IPS-18a (cell line): ENCODE measurements around the gene AZI2.

Experiments
- H3K27ac ChIP-seq: one replicate; pipeline ENCODE4 v1.5.1; 2013; ENCODE audit warnings: low read length
- H3K27me3 ChIP-seq: one replicate; pipeline ENCODE4 v1.6.1; 2013; ENCODE audit warnings: mild to moderate bottlenecking, low read length; ENCODE audit not compliant: control insufficient read depth, insufficient read depth
- H3K36me3 ChIP-seq: one replicate; pipeline ENCODE4 v1.6.1; 2013; ENCODE audit warnings: low read depth, low read length; ENCODE audit not compliant: control insufficient read depth
- H3K4me1 ChIP-seq: one replicate; pipeline ENCODE4 v1.6.1; 2013; ENCODE audit warnings: low read depth, low read length; ENCODE audit not compliant: control insufficient read depth
- H3K4me3 ChIP-seq: one replicate; pipeline ENCODE4 v1.5.1; 2013; ENCODE audit warnings: low read length
- H3K9ac ChIP-seq: one replicate; pipeline ENCODE4 v1.6.1; 2013; ENCODE audit warnings: mild to moderate bottlenecking, low read length, moderate library complexity
- H3K9me3 ChIP-seq: one replicate; pipeline ENCODE4 v1.6.1; 2013; ENCODE audit warnings: low read depth, low read length; ENCODE audit not compliant: control insufficient read depth

AZI2 gene

DNA sequence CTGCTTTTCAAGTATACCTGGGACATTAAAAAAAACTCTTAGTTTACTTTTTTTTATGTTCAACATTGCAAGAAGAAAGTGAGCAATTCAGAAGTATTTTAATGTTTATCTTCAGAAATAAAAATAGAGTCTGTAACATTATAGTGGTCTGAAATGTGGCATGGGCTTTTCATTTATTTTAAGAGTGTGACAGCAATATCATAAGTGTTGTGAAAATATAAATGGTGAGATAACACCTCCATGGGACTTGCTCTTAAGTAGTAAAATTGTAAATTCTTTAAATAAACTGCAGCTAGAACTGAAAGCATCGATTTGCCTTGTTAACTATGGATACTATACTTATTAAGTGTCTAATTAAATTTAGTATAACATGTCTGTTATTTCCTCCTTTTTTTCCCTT, 48.9 kb downstream of the AZI2 start:
- H3K9me3 ChIP-seq, result no peaks in the 10 kb centered on the region
- H3K27me3 ChIP-seq, result no peaks in the 10 kb centered on the region
- no peaks in the 10 kb centered on the region for H3K36me3 ChIP-seq
- no peak overlapping the region for H3K4me3 ChIP-seq
- H3K4me1 ChIP-seq, result peaks cover 4% of the 10 kb centered on the region
- H3K9ac ChIP-seq, result no peak overlapping the region
- H3K27ac ChIP-seq, result no peak overlapping the region

- Histone ChIP-seq H3K27me3 (no peaks in the 10 kb centered on the region), H3K9ac (no peak overlapping the region)
These were observed 52.6 kb downstream of the AZI2 start for GRCh38 chr3:28295898-28296490.

GRCh38 chr3:28294667-28295413, 53.8 kb downstream of the AZI2 start:
- no peaks in the 10 kb centered on the region for H3K27me3 ChIP-seq

More at GRCh38 chr3:28295898-28296490, 52.6 kb downstream of the AZI2 start:
- Histone ChIP-seq H3K4me1 (peaks cover 13% of the 10 kb centered on the region), H3K9me3 (no peaks in the 10 kb centered on the region), H3K4me3 (no peak overlapping the region), H3K27ac (no peak overlapping the region), H3K36me3 (no peaks in the 10 kb centered on the region)

DNA sequence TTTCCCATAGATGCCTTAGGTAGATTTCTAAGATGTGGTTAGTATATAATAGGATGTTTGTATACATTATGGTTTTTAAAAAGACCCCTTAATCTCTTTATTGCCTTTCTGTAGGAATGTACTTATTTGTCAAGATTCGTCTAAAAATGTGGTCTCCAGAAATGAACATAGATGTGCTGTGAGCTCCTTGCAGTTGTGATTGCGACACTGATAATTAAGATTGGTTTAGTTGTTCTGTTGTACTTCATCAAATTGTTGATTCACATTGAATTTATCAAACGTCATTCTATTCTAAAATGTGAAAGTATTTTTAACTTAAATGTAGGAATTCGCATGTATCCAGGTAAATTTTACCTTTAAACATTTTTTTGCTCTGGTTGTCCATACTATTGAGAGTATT, 56.0 kb downstream of the AZI2 start:
- Histone ChIP-seq H3K36me3 (no peaks in the 10 kb centered on the region), H3K4me1 (peaks cover 15% of the 10 kb centered on the region), H3K9ac (no peak overlapping the region), H3K27ac (no peak overlapping the region), H3K9me3 (peaks cover 3% of the 10 kb centered on the region), H3K27me3 (no peaks in the 10 kb centered on the region), H3K4me3 (no peak overlapping the region)

More at GRCh38 chr3:28294667-28295413, 53.8 kb downstream of the AZI2 start:
- H3K27ac ChIP-seq, result no peak overlapping the region
- no peak overlapping the region for H3K4me3 ChIP-seq
- no peaks in the 10 kb centered on the region for H3K36me3 ChIP-seq
- H3K4me1 ChIP-seq, result peaks cover 15% of the 10 kb centered on the region
- no peak overlapping the region for H3K9ac ChIP-seq
- H3K9me3 ChIP-seq, result peaks cover 3% of the 10 kb centered on the region

- H3K4me3 ChIP-seq, result no peak overlapping the region
- no peaks in the 10 kb centered on the region for H3K36me3 ChIP-seq
- H3K4me1 ChIP-seq, result peaks cover 15% of the 10 kb centered on the region
- H3K27me3 ChIP-seq, result no peaks in the 10 kb centered on the region
- no peak overlapping the region for H3K9ac ChIP-seq
- no peak overlapping the region for H3K27ac ChIP-seq
- H3K9me3 ChIP-seq, result peaks cover 3% of the 10 kb centered on the region
These were observed 57.0 kb downstream of the AZI2 start for GRCh38 chr3:28291577-28291976.

- Histone ChIP-seq H3K36me3 (no peaks in the 10 kb centered on the region), H3K9me3 (peaks cover 3% of the 10 kb centered on the region), H3K4me1 (peaks cover 15% of the 10 kb centered on the region), H3K27me3 (no peaks in the 10 kb centered on the region), H3K9ac (no peak overlapping the region), H3K27ac (no peak overlapping the region), H3K4me3 (no peak overlapping the region)
These were observed 57.7 kb downstream of the AZI2 start for GRCh38 chr3:28290863-28291300.

- H3K4me1 ChIP-seq, result peaks cover 11% of the 10 kb centered on the region
- no peaks in the 10 kb centered on the region for H3K27me3 ChIP-seq
- H3K27ac ChIP-seq, result no peak overlapping the region
- no peak overlapping the region for H3K9ac ChIP-seq
- no peaks in the 10 kb centered on the region for H3K36me3 ChIP-seq
- peaks cover 3% of the 10 kb centered on the region for H3K9me3 ChIP-seq
- H3K4me3 ChIP-seq, result no peak overlapping the region
These were observed 61.6 kb downstream of the AZI2 start for GRCh38 chr3:28287046-28287445.

DNA sequence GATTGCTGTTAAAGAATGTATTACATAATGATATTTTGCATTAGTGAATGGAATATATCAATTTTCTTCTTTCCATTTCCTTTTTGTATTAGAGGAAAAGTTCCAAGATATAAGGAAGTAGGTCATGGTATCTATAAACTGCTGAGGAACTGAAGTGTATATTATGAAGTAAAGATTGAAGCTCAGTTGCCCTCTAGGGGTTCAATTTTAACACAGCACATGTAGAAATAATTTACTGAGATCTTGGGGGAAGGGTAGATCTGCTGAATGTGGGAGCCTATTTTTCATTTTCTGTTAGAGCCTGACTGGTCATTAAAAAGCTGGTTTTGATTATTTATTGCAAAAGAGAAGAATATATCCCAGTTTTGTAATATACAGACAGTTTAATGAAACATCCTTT, 62.0 kb downstream of the AZI2 start:
- Histone ChIP-seq H3K4me3 (no peak overlapping the region), H3K27me3 (no peaks in the 10 kb centered on the region), H3K36me3 (no peaks in the 10 kb centered on the region), H3K9me3 (peaks cover 3% of the 10 kb centered on the region), H3K9ac (no peak overlapping the region), H3K27ac (no peak overlapping the region), H3K4me1 (peaks cover 6% of the 10 kb centered on the region)

GRCh38 chr3:28280781-28281180, 67.8 kb downstream of the AZI2 start:
- Histone ChIP-seq H3K9me3 (no peaks in the 10 kb centered on the region), H3K4me1 (no peaks in the 10 kb centered on the region), H3K4me3 (no peak overlapping the region), H3K27me3 (no peaks in the 10 kb centered on the region), H3K9ac (no peak overlapping the region), H3K27ac (no peak overlapping the region), H3K36me3 (no peaks in the 10 kb centered on the region)

GRCh38 chr3:28279770-28280169, 68.9 kb downstream of the AZI2 start:
- no peaks in the 10 kb centered on the region for H3K27me3 ChIP-seq
- H3K27ac ChIP-seq, result no peak overlapping the region
- no peaks in the 10 kb centered on the region for H3K36me3 ChIP-seq
- H3K4me1 ChIP-seq, result no peaks in the 10 kb centered on the region
- H3K9me3 ChIP-seq, result no peaks in the 10 kb centered on the region
- no peak overlapping the region for H3K4me3 ChIP-seq
- H3K9ac ChIP-seq, result no peak overlapping the region

DNA sequence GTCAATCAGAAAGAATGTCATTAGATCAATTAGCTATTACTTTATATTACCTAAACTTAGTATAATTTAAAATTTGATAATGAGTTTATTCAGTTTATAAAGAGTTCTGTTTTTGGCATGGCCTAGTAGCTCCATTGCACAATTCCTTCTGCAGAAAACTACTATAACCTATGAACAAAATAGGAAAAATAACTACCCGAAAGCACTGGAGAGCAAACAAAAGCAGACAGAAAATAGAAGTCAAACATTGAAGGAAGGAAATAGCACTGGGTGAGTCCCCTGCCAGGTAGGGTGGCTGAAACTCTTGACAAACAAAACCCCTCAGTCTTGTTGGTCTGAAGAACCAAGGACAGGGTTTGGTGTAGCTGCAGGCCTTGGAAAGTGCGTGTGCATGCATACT, 69.7 kb downstream of the AZI2 start:
- no peak overlapping the region for H3K27ac ChIP-seq
- H3K9ac ChIP-seq, result no peak overlapping the region
- H3K27me3 ChIP-seq, result no peaks in the 10 kb centered on the region
- no peaks in the 10 kb centered on the region for H3K4me1 ChIP-seq
- H3K9me3 ChIP-seq, result no peaks in the 10 kb centered on the region
- no peaks in the 10 kb centered on the region for H3K36me3 ChIP-seq
- no peak overlapping the region for H3K4me3 ChIP-seq

DNA sequence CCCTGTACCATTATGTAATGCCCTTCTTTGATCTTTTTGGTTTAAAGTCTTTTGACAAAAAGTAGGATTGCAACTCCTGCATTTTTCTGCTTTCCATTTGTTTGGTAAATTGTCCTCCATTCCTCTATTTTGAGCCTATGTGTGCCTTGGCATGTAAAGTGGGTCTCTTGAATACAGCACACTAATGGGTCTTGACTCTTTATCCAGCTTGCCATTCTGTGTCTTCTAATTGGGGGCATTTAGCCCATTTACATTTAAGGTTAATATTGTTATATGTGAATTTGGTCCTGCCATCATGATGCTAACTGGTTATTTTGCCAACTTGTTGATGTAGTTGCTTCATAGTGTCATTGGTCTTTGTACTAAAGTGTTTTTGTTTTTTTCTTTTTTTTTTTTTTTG, 74.8 kb downstream of the AZI2 start:
- H3K9ac ChIP-seq, result no peak overlapping the region
- no peaks in the 10 kb centered on the region for H3K9me3 ChIP-seq
- no peaks in the 10 kb centered on the region for H3K4me1 ChIP-seq
- H3K36me3 ChIP-seq, result no peaks in the 10 kb centered on the region
- H3K4me3 ChIP-seq, result no peak overlapping the region
- H3K27me3 ChIP-seq, result no peaks in the 10 kb centered on the region
- H3K27ac ChIP-seq, result no peak overlapping the region
